Measurements from ENCODE around the gene FAM98B.

DNA sequence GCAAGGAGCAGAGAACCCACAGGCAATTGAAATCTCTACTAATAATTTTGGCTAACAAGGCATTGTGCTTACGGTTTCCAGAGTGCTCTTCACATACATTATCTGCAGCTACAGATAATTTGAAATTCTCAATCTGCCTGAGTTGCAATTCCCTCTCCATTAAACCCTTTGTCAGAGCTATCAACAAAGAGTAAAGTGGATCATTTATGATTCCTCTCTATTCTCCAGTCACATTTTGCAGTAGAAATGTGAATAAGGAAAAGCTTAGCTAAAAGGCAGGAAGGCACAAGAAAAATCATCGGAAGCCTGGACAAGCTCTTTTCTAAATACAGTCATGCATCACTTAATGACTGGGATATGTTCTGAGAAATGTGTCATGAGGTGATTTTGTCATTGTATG lies 49.6 kb downstream of the FAM98B start:
- TF ChIP-seq KLF1 (tag by site-specific recombination; IDR thresholded peaks at IDR 0.05) (no peak), ZNF670 (tag by site-specific recombination; IDR thresholded peaks at IDR 0.05; ENCODE audit: low read depth) (no peak), ZNF324 (tag by site-specific recombination; IDR thresholded peaks at IDR 0.05) (no peak)
- TF ChIP-seq, protein P1, sequence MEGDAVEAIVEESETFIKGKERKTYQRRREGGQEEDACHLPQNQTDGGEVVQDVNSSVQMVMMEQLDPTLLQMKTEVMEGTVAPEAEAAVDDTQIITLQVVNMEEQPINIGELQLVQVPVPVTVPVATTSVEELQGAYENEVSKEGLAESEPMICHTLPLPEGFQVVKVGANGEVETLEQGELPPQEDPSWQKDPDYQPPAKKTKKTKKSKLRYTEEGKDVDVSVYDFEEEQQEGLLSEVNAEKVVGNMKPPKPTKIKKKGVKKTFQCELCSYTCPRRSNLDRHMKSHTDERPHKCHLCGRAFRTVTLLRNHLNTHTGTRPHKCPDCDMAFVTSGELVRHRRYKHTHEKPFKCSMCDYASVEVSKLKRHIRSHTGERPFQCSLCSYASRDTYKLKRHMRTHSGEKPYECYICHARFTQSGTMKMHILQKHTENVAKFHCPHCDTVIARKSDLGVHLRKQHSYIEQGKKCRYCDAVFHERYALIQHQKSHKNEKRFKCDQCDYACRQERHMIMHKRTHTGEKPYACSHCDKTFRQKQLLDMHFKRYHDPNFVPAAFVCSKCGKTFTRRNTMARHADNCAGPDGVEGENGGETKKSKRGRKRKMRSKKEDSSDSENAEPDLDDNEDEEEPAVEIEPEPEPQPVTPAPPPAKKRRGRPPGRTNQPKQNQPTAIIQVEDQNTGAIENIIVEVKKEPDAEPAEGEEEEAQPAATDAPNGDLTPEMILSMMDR (tag by site-specific recombination; IDR thresholded peaks at IDR 0.05), result no peak
